ENCODE data around the gene RNF41.

DNA sequence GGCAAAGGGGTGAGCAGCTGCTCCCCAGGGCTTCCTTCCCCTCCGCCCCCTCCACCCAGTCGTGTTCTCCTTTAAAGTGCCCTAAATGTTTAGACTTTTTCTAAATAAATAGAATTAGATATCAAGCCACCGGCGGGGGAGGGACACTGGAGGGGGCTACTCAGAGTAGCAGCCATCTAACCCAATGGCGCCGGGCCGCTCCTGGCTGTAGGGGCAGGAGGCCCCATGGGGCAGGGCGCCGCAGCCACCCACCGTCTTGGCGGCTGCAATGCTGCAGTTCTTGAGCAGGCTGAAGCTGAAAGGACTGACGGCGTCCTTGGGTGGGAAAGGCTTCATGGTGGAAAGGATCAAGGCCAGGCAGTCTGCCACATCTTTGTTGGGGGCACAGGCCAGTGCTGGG lies 21.3 kb upstream of the RNF41 start:
- TF ChIP-seq, protein P1, sequence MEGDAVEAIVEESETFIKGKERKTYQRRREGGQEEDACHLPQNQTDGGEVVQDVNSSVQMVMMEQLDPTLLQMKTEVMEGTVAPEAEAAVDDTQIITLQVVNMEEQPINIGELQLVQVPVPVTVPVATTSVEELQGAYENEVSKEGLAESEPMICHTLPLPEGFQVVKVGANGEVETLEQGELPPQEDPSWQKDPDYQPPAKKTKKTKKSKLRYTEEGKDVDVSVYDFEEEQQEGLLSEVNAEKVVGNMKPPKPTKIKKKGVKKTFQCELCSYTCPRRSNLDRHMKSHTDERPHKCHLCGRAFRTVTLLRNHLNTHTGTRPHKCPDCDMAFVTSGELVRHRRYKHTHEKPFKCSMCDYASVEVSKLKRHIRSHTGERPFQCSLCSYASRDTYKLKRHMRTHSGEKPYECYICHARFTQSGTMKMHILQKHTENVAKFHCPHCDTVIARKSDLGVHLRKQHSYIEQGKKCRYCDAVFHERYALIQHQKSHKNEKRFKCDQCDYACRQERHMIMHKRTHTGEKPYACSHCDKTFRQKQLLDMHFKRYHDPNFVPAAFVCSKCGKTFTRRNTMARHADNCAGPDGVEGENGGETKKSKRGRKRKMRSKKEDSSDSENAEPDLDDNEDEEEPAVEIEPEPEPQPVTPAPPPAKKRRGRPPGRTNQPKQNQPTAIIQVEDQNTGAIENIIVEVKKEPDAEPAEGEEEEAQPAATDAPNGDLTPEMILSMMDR (IDR thresholded peaks at IDR 0.05; ENCODE audit: insufficient read depth, low read length, poor library complexity, severe bottlenecking), result no peak
- TF ChIP-seq EZH2phosphoT487 (conservative IDR thresholded peaks at IDR 0.05; ENCODE audit: low read length), result no peak

Measured in SU-DHL-6 (cell line).